Measurements from ENCODE around the gene CYTH3.

Gene CYTH3

DNA sequence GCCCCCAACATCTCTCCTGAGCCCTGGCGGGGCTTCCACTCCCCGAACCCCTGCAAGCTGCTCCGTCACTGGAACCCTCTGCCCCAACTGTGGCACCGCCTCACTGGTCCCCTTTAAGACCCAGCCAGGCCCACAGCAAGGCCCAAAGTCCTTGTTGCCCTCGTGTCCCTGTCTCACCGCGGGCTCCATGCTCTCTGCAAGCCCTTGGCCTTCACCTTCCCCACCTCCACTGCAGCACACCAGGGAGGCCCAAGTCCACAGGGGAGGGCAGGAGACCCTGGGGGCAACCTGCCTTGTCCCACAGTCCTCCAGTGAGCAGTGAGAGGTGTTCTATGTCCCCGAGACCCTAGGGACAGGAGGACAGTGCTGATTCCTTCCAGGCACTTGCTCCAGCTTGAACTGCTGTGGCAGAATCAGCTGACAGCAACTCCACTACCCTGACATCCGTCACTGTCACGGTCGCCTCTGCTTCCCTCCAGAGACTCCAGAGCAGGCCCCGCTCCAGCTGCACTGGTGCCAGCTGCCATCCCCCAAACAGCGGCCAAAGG, 105.3 kb downstream of the CYTH3 start:
- DNase-seq (ENCODE audit: low spot score): no peak
- no peak for TF ChIP-seq CTCF (IDR thresholded peaks at IDR 0.05; ENCODE audit: extremely low read depth, missing control alignments)

DNA sequence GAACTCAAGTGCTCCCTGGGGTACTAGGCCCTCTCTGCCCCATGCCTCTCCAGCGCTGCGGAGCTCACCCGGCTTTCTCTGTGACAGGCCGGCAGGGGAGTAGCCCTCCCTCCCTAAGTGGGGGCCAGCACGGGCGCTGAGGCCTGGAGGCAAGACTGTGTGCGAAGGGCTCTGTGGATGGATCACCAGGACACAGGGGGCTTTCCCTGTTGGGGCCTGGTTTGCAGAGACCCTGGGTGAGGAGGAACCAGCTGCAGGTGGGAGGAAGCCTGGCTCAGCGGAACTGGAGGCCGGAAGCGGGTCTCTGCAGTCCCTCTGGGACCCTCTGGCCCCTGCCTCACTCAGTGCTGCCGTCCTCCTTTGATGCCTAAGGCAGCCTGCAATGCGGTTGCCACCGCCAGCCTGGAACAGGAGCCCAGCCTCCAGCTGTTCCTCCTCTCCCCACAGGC, 106.0 kb downstream of the CYTH3 start:
- DNase-seq (ENCODE audit: low spot score): no peak
- TF ChIP-seq CTCF (IDR thresholded peaks at IDR 0.05; ENCODE audit: extremely low read depth, missing control alignments): no peak

DNA sequence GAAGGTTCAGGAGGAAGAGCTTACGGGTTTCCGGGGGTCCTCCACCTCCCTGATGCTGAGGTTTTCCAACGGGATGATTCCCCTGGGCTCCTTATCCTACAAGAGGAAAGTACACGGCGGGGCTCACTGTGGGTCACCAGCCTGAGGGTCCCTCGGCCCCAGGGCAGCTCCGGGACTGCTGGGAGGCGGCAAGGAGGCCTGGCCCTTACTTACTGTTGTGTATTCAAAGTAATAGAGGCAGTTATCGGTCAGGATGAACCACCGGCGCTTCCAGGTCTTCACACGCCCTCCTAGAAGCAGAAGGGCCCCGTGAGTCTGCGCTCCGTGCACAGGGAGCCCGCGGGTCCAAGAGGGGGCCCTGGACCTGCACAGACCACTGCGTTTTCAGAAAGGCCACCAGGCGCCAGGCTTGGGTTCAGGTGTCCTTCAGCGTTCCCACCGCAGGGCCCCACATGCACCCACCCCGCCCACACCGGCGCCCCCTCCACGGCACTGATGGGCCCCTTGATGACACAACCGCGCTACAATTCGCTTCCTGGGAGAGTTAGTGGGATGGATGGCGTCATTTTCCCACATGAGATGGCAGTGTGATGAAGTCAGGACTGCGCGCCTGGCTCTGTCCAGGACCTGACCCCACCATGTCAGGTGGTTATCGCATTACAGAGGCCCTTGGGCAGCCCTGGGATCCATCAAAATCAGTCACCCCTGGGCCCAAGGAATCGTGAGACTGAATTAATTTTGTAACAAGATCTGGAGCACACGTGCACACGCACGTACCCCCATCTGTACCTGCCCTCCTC, 106.7 kb downstream of the CYTH3 start:
- DNase-seq (ENCODE audit: low spot score): no peak
- TF ChIP-seq CTCF (IDR thresholded peaks at IDR 0.05; ENCODE audit: extremely low read depth, missing control alignments): no peak

DNA sequence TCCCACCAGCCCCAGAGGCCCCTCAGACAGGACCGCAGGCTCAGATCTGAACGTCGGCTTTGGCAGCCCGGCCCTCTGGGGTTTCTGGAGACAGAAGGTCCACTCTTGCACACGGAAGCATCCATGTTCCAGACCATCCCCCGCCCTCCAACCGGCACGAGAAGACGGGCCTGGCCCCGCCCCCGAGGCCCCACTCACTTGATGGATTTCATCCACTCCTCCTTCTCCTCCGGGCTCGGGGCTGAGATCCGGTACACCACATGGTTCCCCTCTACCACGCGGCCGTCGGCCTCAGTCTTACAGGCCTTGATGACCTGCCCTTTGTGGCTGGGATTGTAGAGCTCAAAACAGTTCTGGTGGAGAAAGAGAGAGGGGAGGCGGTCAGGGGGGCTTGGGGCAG, 107.3 kb downstream of the CYTH3 start:
- no peak for TF ChIP-seq CTCF (IDR thresholded peaks at IDR 0.05; ENCODE audit: extremely low read depth, missing control alignments)
- DNase-seq (ENCODE audit: low spot score): no peak

GRCh38 chr7:6164491-6164890, 107.9 kb downstream of the CYTH3 start:
- DNase-seq (ENCODE audit: low spot score): no peak
- TF ChIP-seq CTCF (IDR thresholded peaks at IDR 0.05; ENCODE audit: extremely low read depth, missing control alignments): no peak

DNA sequence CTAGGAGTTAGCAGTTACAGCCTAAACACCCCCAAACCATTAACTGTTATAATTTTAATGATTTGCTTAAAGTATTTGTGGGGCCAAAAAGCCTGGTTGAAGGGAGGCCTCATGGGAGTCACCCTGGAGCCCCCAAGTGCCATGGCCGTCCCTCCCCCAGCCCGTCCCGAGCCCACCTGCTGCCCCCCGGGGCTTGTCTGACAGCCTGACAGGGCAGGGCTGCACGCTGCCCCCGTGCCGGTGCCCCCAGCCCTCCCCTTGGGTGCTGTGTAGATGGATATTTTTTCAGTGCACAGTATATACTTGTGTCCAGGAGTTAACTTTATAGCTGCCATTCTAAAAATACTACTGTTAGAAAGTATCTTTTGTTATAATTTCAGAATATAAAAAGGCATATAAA, 108.4 kb downstream of the CYTH3 start:
- DNase-seq (ENCODE audit: low spot score): no peak
- TF ChIP-seq CTCF (IDR thresholded peaks at IDR 0.05; ENCODE audit: extremely low read depth, missing control alignments): no peak

GRCh38 chr7:6163402-6163801, 109.0 kb downstream of the CYTH3 start:
- no peak for TF ChIP-seq CTCF (IDR thresholded peaks at IDR 0.05; ENCODE audit: extremely low read depth, missing control alignments)

More at GRCh38 chr7:6163402-6163801, 109.0 kb downstream of the CYTH3 start:
- DNase-seq (ENCODE audit: low spot score): no peak
